RWPE2 (cell line): ENCODE measurements around the gene MERTK.

ENCODE experiments used
- ATAC-seq: fragments of 200-7000 bp; cut with Tn5 transposase; 3 replicates; pipeline ENCODE4 v1.9.1; 2021; ENCODE audit warnings: low read depth
- DNase-seq: peaks from one replicate; pipeline ENCODE4 v3.0.0-alpha.2; 2020; ENCODE audit warnings: low spot score
- H3K27ac ChIP-seq: fragments of 450-650 bp; 2 replicates; pipeline ENCODE4 v1.5.1; 2017; ENCODE audit warnings: mild to moderate bottlenecking; ENCODE audit not compliant: poor library complexity, severe bottlenecking
- H3K27me3 ChIP-seq: fragments of 250-450 bp; sonication (Bioruptor Pico); 2 replicates; pipeline ENCODE4 v1.5.1; 2021; ENCODE audit warnings: mild to moderate bottlenecking, moderate library complexity; ENCODE audit not compliant: insufficient read depth, poor library complexity, severe bottlenecking
- H3K36me3 ChIP-seq: fragments of 250-450 bp; sonication (Bioruptor Pico); 2 replicates; pipeline ENCODE4 v1.5.1; 2020; ENCODE audit warnings: low read depth, mild to moderate bottlenecking, moderate library complexity
- H3K4me1 ChIP-seq: fragments of 250-450 bp; sonication (Bioruptor Pico); 2 replicates; pipeline ENCODE4 v1.5.1; 2021; ENCODE audit warnings: mild to moderate bottlenecking, moderate library complexity; ENCODE audit not compliant: insufficient read depth, poor library complexity, severe bottlenecking
- H3K4me3 ChIP-seq: fragments of 250-450 bp; sonication (Bioruptor Pico); 2 replicates; pipeline ENCODE4 v1.5.1; 2021; ENCODE audit warnings: mild to moderate bottlenecking, moderate library complexity; ENCODE audit not compliant: severe bottlenecking
- H3K9me3 ChIP-seq: fragments of 250-450 bp; sonication (Bioruptor Pico); 2 replicates; pipeline ENCODE4 v1.5.1; 2021; ENCODE audit warnings: mild to moderate bottlenecking, moderate library complexity; ENCODE audit not compliant: severe bottlenecking
- TF ChIP-seq, protein P1 (sequence below): fragments of 450-650 bp; IDR thresholded peaks from one replicate; pipeline ENCODE4 v1.5.1; 2017; ENCODE audit warnings: mild to moderate bottlenecking, moderate library complexity; ENCODE audit not compliant: poor library complexity, severe bottlenecking

The MERTK gene

DNA sequence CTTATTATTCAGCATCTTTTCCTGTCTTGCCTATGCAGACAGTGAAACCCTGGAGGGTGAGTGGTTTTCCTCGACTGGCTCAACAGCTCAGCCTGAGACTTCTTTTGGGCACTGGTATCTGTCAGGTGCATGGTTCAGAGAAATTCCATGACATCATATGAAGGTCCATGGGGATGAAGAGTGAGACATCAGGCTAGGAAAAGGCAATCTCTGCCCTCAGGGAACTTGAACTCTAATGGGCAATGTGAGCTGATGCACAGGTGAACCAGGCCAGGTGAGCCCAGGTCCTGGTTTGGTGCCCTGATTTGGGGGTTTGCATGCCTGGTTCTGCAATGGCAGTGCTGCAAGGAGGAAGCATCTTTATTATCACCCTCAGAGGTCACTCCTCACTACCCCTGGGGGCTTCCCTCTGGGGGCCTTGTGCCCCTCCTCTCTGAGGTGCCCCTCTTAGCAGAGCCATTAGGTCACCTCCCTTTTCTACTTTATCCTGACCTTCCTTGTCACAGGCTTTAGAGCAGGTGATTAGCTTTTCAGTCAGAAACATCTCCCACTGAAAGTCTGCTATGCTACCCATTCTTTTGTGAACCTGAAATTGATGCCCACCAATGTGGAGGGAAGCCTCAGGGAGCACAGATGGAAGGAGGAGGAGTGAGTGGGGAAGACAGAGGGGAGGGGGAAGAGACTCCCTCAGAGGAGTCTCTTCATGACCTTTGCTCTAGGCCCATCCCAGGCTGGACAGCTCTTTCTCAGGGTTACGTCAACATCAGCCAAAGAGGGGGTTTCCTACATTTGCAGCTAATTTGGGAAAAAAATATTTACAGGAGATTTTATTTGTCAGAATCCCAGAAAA, 47.3 kb downstream of the MERTK start:
- peaks cover 11% of the 10 kb centered on the region for H3K4me1 ChIP-seq
- H3K9me3 ChIP-seq = no peaks in the 10 kb centered on the region
- DNase-seq (no peak), ATAC-seq (no peak)
- H3K27ac ChIP-seq = no peak overlapping the region
- H3K4me3 ChIP-seq = no peak overlapping the region
- peaks cover 9% of the 10 kb centered on the region for H3K27me3 ChIP-seq
- TF ChIP-seq, protein P1, sequence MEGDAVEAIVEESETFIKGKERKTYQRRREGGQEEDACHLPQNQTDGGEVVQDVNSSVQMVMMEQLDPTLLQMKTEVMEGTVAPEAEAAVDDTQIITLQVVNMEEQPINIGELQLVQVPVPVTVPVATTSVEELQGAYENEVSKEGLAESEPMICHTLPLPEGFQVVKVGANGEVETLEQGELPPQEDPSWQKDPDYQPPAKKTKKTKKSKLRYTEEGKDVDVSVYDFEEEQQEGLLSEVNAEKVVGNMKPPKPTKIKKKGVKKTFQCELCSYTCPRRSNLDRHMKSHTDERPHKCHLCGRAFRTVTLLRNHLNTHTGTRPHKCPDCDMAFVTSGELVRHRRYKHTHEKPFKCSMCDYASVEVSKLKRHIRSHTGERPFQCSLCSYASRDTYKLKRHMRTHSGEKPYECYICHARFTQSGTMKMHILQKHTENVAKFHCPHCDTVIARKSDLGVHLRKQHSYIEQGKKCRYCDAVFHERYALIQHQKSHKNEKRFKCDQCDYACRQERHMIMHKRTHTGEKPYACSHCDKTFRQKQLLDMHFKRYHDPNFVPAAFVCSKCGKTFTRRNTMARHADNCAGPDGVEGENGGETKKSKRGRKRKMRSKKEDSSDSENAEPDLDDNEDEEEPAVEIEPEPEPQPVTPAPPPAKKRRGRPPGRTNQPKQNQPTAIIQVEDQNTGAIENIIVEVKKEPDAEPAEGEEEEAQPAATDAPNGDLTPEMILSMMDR = no peak
- no peaks in the 10 kb centered on the region for H3K36me3 ChIP-seq

GRCh38 chr2:111946294-111947114, 48.1 kb downstream of the MERTK start:
- no peaks in the 10 kb centered on the region for H3K36me3 ChIP-seq
- peaks cover 11% of the 10 kb centered on the region for H3K4me1 ChIP-seq
- no peak overlapping the region for H3K27ac ChIP-seq
- no peak overlapping the region for H3K4me3 ChIP-seq
- TF ChIP-seq, protein P1 = no peak
- H3K9me3 ChIP-seq = no peaks in the 10 kb centered on the region
- no peak for DNase-seq
- H3K27me3 ChIP-seq = peaks cover 8% of the 10 kb centered on the region
- ATAC-seq = peak; percentile 95

GRCh38 chr2:111947219-111947618, 48.8 kb downstream of the MERTK start:
- TF ChIP-seq, protein P1 = no peak
- H3K27me3 ChIP-seq = peaks cover 12% of the 10 kb centered on the region
- DNase-seq (no peak), ATAC-seq (no peak)
- no peaks in the 10 kb centered on the region for H3K9me3 ChIP-seq
- no peak overlapping the region for H3K4me3 ChIP-seq
- H3K4me1 ChIP-seq = peaks cover 11% of the 10 kb centered on the region
- no peak overlapping the region for H3K27ac ChIP-seq
- no peaks in the 10 kb centered on the region for H3K36me3 ChIP-seq

GRCh38 chr2:111948832-111949231, 50.4 kb downstream of the MERTK start:
- TF ChIP-seq, protein P1 = no peak
- H3K36me3 ChIP-seq = no peaks in the 10 kb centered on the region
- H3K4me3 ChIP-seq = no peak overlapping the region
- peaks cover 11% of the 10 kb centered on the region for H3K4me1 ChIP-seq
- H3K27ac ChIP-seq = no peak overlapping the region
- peaks cover 12% of the 10 kb centered on the region for H3K27me3 ChIP-seq
- DNase-seq (no peak), ATAC-seq (no peak)
- no peaks in the 10 kb centered on the region for H3K9me3 ChIP-seq
